OCI-LY3 (cell line): Measurements from ENCODE around the gene TRIM60.

ENCODE experiments used
- CTCF ChIP-seq: fragments of 200-600, 300-600 bp; sonication (generic); IDR thresholded peaks from 2 replicates; pipeline ENCODE4 v1.5.1; 2014; ENCODE audit warnings: antibody characterized with exemption, low read length, low read depth
- EZH2phosphoT487 ChIP-seq: fragments of 200-600 bp; shearing (Covaris generic); IDR thresholded peaks from 2 replicates; pipeline ENCODE4 v1.6.1; 2018; ENCODE audit warnings: antibody characterized with exemption, mixed run types, low read depth

- TF ChIP-seq CTCF, result no peak
- no peak for TF ChIP-seq EZH2phosphoT487
Observed at GRCh38 chr4:165011403-165011802, 20.4 kb upstream of the TRIM60 start.
